Neural cell (in vitro differentiated cells): ENCODE results near the gene BMP3. TPM values are rescaled to one million over a fixed set of nuclear protein-coding genes. Genes with fewer than 3 reads are reported as not detected.
"Not testable (repeated sequence)": the region's sequence is repeated elsewhere in the genome, so short reads cannot be mapped to it uniquely, and the experiment has no call there.

Experiments
- H2AFZ ChIP-seq: fragments of 200-600, 300-800 bp; sonication (generic), shearing (Covaris generic); 2 replicates; pipeline ENCODE4 v1.6.0; 2014; ENCODE audit warnings: low read depth, mild to moderate bottlenecking, antibody characterized with exemption, low read length, moderate library complexity
- H3F3A ChIP-seq: fragments of 200-600 bp; shearing (Covaris generic); 2 replicates; pipeline ENCODE4 v1.6.1; 2016; ENCODE audit warnings: mild to moderate bottlenecking, moderate library complexity, mixed read lengths, antibody characterized with exemption, low read length; ENCODE audit not compliant: insufficient read depth, poor library complexity, severe bottlenecking
- H3K27ac ChIP-seq: fragments of 200-600, 300-800 bp; sonication (generic), shearing (Covaris generic); 2 replicates; pipeline ENCODE4 v1.5.1; 2014; ENCODE audit warnings: mild to moderate bottlenecking, low read length, moderate library complexity
- H3K27me3 ChIP-seq: fragments of 300-800, 200-600 bp; sonication (generic), shearing (Covaris generic); 2 replicates; pipeline ENCODE4 v1.6.0; 2014; ENCODE audit warnings: mild to moderate bottlenecking, low read depth, low read length, moderate library complexity; ENCODE audit not compliant: insufficient read depth
- H3K36me3 ChIP-seq: fragments of 300-800, 200-600 bp; sonication (generic), shearing (Covaris generic); 2 replicates; pipeline ENCODE4 v1.5.1; 2014; ENCODE audit warnings: mild to moderate bottlenecking, antibody characterized with exemption, low read length, moderate library complexity; ENCODE audit not compliant: insufficient read depth
- H3K4me2 ChIP-seq: fragments of 300-800, 200-600 bp; sonication (generic), shearing (Covaris generic); 2 replicates; pipeline ENCODE4 v1.6.0; 2014; ENCODE audit warnings: mild to moderate bottlenecking, low read length
- H3K4me3 ChIP-seq: fragments of 300-800, 200-600 bp; sonication (generic), shearing (Covaris generic); 2 replicates; pipeline ENCODE4 v1.5.1; 2014; ENCODE audit warnings: mild to moderate bottlenecking, low read length, moderate library complexity
- H3K79me2 ChIP-seq: fragments of 200-600 bp; shearing (Covaris generic); replicated peaks from 2 replicates; pipeline ENCODE4 v1.6.0; 2014; ENCODE audit warnings: mild to moderate bottlenecking, low read length, moderate library complexity; ENCODE audit not compliant: insufficient read depth
- H3K9ac ChIP-seq: fragments of 300-800, 200-600 bp; sonication (generic), shearing (Covaris generic); 2 replicates; pipeline ENCODE4 v1.6.1; 2016; ENCODE audit warnings: mild to moderate bottlenecking, low read length, mixed read lengths
- H3K9me2 ChIP-seq: fragments of 200-600 bp; shearing (Covaris generic); 2 replicates; pipeline ENCODE4 v1.6.1; 2016; ENCODE audit warnings: mild to moderate bottlenecking, low read length, mixed read lengths; ENCODE audit not compliant: insufficient read depth
- H3K9me3 ChIP-seq: fragments of 200-600, 300-800 bp; sonication (generic), shearing (Covaris generic); 2 replicates; pipeline ENCODE4 v1.6.1; 2016; ENCODE audit warnings: mild to moderate bottlenecking, mixed run types, low read length, moderate library complexity, mixed read lengths
- H4K20me1 ChIP-seq: fragments of 200-600 bp; shearing (Covaris generic); 2 replicates; pipeline ENCODE4 v1.6.1; 2016; ENCODE audit warnings: mild to moderate bottlenecking, mixed run types; ENCODE audit not compliant: insufficient read depth
- EP300 ChIP-seq: fragments of 450-650 bp; conservative IDR thresholded peaks from 2 replicates; pipeline ENCODE4 v1.6.1; 2014; ENCODE audit warnings: antibody characterized with exemption, mild to moderate bottlenecking, moderate library complexity; ENCODE audit not compliant: poor library complexity, severe bottlenecking
- EZH2 ChIP-seq: fragments of 200-600, 300-800 bp; shearing (Covaris generic), sonication (generic); IDR thresholded peaks from 2 replicates; pipeline ENCODE4 v1.6.1; 2014; ENCODE audit warnings: antibody characterized with exemption, low read length, borderline replicate concordance, mild to moderate bottlenecking; ENCODE audit not compliant: insufficient read depth, poor library complexity, severe bottlenecking
- MXI1 ChIP-seq: fragments of 450-650 bp; conservative IDR thresholded peaks from 2 replicates; pipeline ENCODE4 v1.6.1; 2014; ENCODE audit warnings: antibody characterized with exemption, mild to moderate bottlenecking; ENCODE audit not compliant: poor library complexity, severe bottlenecking
- POLR2AphosphoS5 ChIP-seq: IDR thresholded peaks from 2 replicates; pipeline ENCODE4 v1.6.1; 2012
- RAD21 ChIP-seq: fragments of 450-650 bp; conservative IDR thresholded peaks from 2 replicates; pipeline ENCODE4 v1.6.1; 2014; ENCODE audit warnings: antibody characterized with exemption, mild to moderate bottlenecking, moderate library complexity
- SMC3 ChIP-seq: fragments of 450-650 bp; conservative IDR thresholded peaks from 2 replicates; pipeline ENCODE4 v1.6.1; 2014; ENCODE audit warnings: antibody characterized with exemption, mild to moderate bottlenecking, moderate library complexity; ENCODE audit not compliant: poor library complexity
- TAF1 ChIP-seq: IDR thresholded peaks from 2 replicates; pipeline ENCODE4 v1.6.1; 2012; ENCODE audit warnings: low read depth
- polyA plus RNA-seq: library from polyadenylated mRNA; depleted of rRNA; stranded (reverse); fragments of >200 nt; gene quantifications from 2 replicates; pipeline ENCODE4 v1.2.3, GENCODE V29; 2014
- TF ChIP-seq, protein P1 (sequence below): IDR thresholded peaks from 2 replicates; pipeline ENCODE4 v1.6.1; 2012; ENCODE audit warnings: borderline replicate concordance
- TF ChIP-seq, protein P2 (sequence below): fragments of 450-650 bp; IDR thresholded peaks from 2 replicates; pipeline ENCODE4 v1.5.1; 2014; ENCODE audit warnings: antibody characterized with exemption, mild to moderate bottlenecking, moderate library complexity; ENCODE audit not compliant: poor library complexity, severe bottlenecking

The BMP3 gene
- polyA plus RNA-seq, 1 donor from 2014 or later: 2.7 TPM

DNA sequence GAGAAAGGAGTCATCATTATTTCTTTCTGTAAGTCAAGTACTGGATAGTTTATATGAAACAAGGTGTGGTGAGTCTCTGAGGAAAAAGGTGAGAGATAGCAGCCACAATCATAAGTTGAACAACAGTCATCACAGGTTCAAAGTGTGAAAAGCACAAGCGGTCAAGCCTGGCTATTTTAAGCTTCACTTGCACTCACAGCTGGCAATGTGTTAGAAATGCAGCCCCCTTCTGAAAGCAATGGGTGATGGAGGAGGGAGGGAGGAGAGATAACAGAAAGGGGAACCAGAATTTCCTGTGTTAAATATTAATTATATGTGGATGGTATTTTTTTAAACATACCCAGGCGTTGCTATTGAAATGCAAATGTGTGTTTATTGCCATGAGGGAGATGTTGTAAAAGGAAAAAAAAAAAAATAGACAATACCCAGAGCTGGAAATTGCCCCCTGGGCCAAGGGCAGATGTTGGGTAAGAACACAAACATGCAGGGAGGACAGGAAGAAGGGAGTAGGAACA lies 26.9 kb upstream of the BMP3 start:
- Histone ChIP-seq H3F3A (no peaks in the 10 kb centered on the region), H3K36me3 (no peaks in the 10 kb centered on the region), H3K4me3 (no peak overlapping the region), H4K20me1 (no peaks in the 10 kb centered on the region), H3K27ac (no peak overlapping the region), H3K4me2 (no peak overlapping the region), H2AFZ (no peak overlapping the region), H3K27me3 (no peaks in the 10 kb centered on the region), H3K9me3 (no peaks in the 10 kb centered on the region), H3K9me2 (no peaks in the 10 kb centered on the region), H3K9ac (no peak overlapping the region), H3K79me2 (no peaks in the 10 kb centered on the region)
- TF ChIP-seq MXI1: no peak
- TF ChIP-seq, protein P1, sequence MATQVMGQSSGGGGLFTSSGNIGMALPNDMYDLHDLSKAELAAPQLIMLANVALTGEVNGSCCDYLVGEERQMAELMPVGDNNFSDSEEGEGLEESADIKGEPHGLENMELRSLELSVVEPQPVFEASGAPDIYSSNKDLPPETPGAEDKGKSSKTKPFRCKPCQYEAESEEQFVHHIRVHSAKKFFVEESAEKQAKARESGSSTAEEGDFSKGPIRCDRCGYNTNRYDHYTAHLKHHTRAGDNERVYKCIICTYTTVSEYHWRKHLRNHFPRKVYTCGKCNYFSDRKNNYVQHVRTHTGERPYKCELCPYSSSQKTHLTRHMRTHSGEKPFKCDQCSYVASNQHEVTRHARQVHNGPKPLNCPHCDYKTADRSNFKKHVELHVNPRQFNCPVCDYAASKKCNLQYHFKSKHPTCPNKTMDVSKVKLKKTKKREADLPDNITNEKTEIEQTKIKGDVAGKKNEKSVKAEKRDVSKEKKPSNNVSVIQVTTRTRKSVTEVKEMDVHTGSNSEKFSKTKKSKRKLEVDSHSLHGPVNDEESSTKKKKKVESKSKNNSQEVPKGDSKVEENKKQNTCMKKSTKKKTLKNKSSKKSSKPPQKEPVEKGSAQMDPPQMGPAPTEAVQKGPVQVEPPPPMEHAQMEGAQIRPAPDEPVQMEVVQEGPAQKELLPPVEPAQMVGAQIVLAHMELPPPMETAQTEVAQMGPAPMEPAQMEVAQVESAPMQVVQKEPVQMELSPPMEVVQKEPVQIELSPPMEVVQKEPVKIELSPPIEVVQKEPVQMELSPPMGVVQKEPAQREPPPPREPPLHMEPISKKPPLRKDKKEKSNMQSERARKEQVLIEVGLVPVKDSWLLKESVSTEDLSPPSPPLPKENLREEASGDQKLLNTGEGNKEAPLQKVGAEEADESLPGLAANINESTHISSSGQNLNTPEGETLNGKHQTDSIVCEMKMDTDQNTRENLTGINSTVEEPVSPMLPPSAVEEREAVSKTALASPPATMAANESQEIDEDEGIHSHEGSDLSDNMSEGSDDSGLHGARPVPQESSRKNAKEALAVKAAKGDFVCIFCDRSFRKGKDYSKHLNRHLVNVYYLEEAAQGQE: no peak
- no peak for TF ChIP-seq TAF1
- TF ChIP-seq RAD21: no peak
- TF ChIP-seq SMC3: no peak
- no peak for TF ChIP-seq EP300
- no peak for TF ChIP-seq POLR2AphosphoS5
- TF ChIP-seq EZH2: no peak
- TF ChIP-seq, protein P2, sequence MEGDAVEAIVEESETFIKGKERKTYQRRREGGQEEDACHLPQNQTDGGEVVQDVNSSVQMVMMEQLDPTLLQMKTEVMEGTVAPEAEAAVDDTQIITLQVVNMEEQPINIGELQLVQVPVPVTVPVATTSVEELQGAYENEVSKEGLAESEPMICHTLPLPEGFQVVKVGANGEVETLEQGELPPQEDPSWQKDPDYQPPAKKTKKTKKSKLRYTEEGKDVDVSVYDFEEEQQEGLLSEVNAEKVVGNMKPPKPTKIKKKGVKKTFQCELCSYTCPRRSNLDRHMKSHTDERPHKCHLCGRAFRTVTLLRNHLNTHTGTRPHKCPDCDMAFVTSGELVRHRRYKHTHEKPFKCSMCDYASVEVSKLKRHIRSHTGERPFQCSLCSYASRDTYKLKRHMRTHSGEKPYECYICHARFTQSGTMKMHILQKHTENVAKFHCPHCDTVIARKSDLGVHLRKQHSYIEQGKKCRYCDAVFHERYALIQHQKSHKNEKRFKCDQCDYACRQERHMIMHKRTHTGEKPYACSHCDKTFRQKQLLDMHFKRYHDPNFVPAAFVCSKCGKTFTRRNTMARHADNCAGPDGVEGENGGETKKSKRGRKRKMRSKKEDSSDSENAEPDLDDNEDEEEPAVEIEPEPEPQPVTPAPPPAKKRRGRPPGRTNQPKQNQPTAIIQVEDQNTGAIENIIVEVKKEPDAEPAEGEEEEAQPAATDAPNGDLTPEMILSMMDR: no peak

- Histone ChIP-seq H2AFZ (no peak overlapping the region), H3K4me2 (no peak overlapping the region), H3K4me3 (no peak overlapping the region), H3K9me2 (no peaks in the 10 kb centered on the region), H4K20me1 (no peaks in the 10 kb centered on the region), H3K27me3 (no peaks in the 10 kb centered on the region), H3K9me3 (no peaks in the 10 kb centered on the region), H3K36me3 (no peaks in the 10 kb centered on the region), H3K27ac (no peak overlapping the region), H3K9ac (no peak overlapping the region), H3F3A (no peaks in the 10 kb centered on the region), H3K79me2 (no peaks in the 10 kb centered on the region)
- TF ChIP-seq, protein P1: no peak
- TF ChIP-seq, protein P2: no peak
- no peak for TF ChIP-seq EP300
- no peak for TF ChIP-seq EZH2
- TF ChIP-seq SMC3: no peak
- TF ChIP-seq TAF1: no peak
- TF ChIP-seq RAD21: no peak
- no peak for TF ChIP-seq POLR2AphosphoS5
- no peak for TF ChIP-seq MXI1
These were observed 23.1 kb upstream of the BMP3 start for GRCh38 chr4:81007417-81007816.

GRCh38 chr4:81016566-81016965 lies 13.9 kb upstream of the BMP3 start:
- not testable (repeated sequence) for H3K27me3 ChIP-seq, H2AFZ ChIP-seq, H3K9ac ChIP-seq, H3K79me2 ChIP-seq, H3K4me2 ChIP-seq, H3K9me3 ChIP-seq, H3K36me3 ChIP-seq, H3K27ac ChIP-seq, H3F3A ChIP-seq, H3K4me3 ChIP-seq, H4K20me1 ChIP-seq, H3K9me2 ChIP-seq
